HG03432 (cell line): ENCODE measurements around the gene CARD8.
A peak's percentile ranks its signal among the peaks of the same experiment; 100 is the strongest.
"Not testable (repeated sequence)": the region's sequence is repeated elsewhere in the genome, so short reads cannot be mapped to it uniquely, and the experiment has no call there.

Experiments used
- ATAC-seq: cut with Tn5 transposase; IDR thresholded peaks from one replicate; pipeline ENCODE4 v1.9.1; 2021; ENCODE audit warnings: mild to moderate bottlenecking, moderate library complexity; ENCODE audit not compliant: unreplicated experiment

The CARD8 gene

DNA sequence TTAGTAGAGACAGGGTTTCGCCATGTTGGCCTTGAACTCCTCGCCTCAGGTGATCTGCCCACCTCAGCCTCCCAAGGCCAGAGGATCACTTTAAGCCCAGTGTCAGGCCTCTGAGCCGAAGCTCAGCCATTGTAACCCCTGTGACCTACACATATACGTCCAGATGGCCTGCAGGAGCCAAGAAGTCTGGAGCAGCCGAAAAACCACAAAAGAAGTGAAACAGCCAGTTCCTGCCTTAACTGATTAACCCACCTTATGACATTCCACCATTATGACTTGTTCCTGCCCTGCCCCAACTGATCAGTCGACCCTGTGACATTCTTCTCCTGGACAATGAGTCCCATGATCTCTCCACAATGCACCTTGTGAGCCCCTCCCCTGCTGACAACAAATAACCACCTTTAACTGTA is 13.9 kb upstream of the CARD8 start:
- ATAC-seq = not testable (repeated sequence)

DNA sequence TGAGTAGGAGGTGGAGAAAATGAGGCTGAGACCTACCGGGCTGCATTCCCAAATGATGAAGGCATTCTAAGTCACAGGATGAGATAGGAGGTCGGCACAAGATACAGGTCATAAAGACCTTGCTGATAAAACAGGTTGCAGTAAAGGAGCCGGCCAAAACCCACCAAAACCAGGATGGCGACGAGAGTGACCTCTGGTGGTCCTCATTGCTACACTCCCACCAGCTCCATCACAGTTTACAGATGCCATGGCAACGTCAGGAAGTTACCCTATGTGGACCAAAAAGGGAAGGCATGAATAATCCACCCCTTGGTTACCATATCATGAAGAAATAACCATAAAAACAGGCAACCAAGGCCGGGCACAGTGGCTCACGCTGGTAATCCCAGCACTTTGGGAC is 9.6 kb upstream of the CARD8 start:
- ATAC-seq = not testable (repeated sequence)

DNA sequence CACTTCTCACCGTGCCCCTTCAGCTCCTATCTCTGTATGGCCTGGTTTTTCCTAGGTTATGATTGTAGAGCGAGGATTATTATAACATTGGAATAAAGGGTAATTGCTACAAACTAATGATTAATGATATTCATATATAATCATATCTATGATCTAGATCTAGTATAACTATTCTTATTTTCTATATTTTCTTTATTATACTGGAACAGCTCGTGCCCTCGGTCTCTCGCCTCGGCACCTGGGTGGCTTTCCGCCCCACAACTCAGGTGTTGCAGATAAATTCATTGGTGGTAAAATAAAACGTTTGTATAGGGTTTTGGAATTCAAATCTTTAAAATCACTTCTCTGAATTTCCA is 4.6 kb upstream of the CARD8 start:
- ATAC-seq = not testable (repeated sequence)

DNA sequence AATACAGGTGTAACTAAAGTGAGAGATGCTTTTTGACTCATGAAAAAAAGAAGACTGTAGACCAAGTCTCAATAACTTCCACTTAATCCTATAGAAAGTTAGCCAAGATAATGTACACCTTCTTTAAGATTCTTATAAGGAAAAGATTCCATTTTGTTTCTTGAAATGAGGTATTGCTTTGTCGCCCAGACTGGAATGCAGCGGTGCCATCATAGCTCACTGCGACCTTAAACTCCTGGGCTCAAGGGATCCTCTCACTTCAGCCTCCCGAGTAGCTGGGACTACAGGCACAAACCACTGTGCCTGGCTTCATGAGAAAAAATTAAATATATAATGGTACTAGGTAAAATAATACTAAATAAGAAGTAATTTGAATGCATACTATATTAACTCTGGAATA is 3.3 kb upstream of the CARD8 start:
- not testable (repeated sequence) for ATAC-seq

DNA sequence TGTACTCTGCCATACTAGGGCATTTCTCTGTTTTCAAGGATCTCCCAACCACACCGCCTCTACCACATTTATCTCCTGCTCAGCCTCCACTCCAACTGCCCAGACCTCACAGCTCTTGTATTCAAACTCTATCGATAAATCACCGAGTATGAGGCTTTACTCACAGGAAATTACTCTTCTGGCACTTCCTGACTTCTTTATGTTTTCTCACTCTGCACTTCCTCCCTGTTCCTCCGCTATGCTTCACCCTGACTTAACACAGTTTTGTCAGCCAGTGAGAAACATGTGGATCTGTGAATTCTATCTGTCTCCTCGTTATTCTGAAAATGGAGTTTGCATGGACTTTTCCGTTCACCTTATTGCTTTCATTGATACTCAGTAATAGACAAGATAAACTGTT is 2.6 kb upstream of the CARD8 start:
- ATAC-seq = no peak

DNA sequence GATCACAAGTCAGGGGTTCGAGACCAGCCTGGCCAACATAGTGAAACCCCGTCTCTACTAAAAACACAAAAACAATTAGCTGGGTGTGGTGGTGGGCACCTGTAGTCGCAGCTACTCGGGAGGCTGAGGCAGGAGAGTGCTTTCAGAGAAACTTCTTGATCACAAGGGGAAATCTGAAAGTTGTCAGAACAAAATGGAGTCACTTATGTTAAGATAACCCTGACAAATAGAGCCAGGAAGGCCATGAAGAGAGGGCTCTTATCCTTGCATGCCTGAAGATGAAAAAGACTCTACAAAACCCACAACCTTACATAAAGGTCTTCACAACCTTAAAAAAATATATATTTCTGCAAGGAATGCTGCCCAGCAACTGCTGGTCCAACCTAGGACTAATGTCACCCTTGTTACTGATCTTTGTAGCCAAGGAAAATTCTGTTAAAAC is 1.2 kb downstream of the CARD8 start:
- no peak for ATAC-seq

DNA sequence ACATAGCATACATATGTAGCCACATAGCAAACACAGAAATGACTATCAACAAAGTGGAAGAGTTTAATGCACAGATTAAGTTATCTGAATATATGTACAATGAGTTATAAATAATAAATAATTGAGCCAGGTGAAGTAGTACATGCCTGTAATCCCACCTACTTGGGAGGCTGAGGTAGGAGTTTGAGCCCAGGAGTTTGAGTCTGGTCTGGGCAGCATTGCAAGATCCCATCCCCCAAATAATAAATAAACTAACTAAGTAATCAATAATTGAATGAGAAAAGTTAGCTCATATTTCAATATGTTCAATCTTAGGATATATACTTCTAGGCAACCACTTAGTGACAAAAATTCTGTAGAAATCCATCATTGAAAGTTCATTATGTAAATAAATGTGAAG is 1.7 kb downstream of the CARD8 start:
- no peak for ATAC-seq

DNA sequence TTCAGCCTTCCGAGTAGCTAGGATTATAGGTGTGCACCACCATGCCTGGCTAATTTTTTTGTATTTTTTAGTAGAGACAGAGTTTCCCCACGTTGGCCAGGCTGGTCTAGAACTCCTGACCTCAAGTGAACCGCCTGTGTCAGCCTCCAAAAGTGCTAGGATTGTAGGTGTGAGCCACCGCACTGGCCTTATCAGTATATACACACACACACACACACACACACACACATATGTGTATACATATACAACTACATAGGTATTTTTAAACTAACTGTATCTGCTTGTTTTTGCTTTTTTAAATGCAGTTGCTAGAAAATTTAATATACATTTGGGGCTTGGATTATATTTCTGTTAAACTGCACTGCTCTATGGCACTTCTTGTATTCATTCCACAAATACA is 3.1 kb downstream of the CARD8 start:
- ATAC-seq = no peak

DNA sequence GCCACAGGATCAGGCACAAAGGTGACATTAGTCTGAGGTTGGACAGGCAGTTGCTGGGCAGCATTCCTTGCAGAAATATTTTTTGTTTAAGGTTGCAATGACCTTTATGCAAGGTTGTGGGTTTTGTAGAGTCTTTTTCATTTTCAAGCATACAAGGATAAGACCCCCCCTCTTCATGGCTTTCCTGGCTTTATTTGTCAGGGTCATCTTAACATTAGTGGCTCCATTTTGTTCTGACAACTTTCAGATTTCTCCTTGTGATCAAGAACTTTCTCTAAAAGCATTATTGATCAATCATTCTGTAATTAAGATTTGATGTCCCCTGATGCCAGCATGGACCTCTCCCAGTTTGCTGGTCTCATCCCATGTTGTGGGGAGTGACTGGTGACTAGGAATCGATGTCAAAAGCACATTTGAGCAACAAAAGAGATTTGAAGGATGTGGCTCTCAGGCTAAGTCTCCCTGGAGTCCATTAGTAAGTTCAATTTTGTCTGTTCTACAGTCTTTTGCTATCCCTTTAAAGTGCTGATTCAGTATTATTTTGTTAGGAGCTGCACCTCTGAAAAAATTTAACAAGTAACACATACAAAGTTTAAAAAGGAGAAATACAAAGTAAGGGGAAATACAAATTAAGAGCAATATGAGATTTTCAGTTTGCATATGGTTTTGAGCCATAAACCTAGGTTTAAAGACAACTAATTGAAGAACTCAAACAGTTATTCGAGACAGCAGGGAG is 5.3 kb downstream of the CARD8 start:
- ATAC-seq = no peak

DNA sequence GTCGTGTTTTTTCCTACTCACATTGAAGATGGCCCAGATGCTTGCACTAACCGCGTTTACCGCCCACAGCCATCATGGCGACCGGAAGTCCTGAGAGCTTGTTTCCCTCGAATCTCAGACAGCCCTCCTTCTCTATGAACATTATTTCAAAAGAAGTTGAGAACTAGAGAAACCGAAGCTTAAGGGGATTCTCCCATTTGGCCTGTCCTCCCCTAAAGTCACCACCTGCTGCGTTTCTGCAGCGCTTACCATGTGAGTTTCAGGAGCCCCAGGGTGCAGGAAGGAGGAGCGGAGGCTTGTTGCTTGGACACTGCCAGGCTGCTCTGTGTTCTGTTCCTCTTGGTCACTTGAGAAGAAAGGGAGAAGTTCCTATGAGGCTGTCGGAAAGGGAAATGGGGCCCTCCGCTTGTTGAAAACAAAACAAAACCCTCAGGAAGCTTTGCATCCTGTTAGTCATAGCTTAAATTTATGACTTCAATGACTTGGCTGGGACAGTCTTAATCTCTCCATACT is 6.2 kb downstream of the CARD8 start:
- ATAC-seq = peak; percentile 60

DNA sequence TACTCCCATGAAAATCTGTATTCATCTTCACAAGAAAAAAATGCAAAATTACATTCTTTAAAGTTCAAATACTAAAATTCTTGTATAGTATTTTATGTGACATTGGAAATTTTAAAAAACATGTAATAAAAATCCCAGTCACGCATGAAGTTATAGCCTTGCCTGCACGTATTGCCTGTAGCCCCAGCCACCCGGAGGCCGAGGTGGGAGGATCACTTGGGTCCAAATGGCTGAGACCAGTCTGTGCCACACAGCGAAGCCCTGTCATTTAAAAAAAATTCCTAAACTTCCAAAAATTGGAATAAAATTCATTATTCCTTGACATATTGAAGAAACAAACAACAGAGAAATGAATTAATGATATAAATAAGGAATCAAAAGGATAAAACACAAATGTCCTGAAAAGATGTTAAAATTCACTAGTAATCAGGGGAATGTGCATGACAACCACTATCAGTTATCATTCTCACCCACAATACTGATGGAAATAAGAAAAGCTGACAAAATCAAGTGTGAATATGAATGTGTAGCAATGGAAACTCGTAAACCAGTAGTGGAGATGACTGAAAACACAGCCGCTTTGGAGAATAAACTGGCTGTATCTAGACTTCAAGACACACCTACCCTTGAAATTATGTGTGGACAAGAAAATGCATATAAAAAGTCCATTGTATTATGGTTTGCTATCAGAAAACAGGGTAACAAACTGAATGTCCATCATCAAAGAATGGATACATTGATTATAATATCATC is 7.5 kb downstream of the CARD8 start:
- no peak for ATAC-seq

DNA sequence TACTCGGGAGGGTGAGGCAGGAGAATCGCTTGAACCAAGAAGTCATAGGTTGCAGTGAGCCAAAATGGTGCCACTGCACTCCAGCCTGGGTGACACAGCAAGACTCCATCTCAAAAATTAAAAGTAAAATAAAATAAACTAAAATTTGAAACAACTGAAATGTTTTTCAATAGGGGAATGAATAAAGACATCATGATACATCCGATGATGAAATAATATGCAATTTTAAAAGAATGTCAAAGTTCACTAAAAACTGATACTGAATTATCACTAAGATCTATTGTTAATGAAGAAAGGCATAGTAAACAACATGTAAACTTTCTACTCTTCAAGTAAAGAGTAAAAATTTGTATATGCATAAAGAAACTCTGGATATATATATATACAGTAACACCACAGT is 8.5 kb downstream of the CARD8 start:
- ATAC-seq = no peak

DNA sequence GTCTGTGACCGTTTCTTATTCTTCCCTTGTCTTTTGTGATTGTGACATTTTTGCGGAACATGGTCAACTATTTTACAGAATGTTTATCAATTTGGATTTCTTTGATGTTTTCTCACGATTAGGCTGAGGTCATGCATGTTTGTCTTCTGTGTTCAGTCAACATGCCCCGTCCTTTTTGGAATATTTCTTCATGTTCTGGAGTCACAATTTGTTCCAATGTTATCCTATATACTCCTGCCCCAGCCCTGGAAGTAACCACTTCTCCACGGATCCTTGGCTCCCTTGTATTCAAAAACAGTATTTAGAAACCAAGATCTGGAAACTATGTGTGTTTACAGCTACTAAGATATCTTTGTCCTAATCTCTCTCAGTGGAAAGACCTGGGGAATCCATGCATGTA is 9.6 kb downstream of the CARD8 start:
- ATAC-seq = no peak

DNA sequence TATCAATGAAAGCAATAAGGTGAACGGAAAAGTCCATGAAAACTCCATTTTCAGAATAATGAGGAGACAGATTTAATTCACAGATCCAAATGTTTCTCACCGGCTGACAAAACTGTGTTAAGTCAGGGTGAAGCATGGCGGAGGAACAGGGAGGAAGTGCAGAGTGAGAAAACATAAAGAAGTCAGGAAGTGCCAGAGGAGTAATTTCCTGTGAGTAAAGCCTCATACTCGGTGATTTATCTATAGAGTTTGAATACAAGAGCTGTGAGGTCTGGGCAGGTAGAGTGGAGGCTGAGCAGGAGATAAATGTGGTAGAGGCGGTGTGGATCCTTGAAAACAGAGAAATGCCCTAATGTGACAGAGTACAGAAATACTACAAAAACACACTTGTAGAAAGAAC is 11.4 kb downstream of the CARD8 start:
- ATAC-seq = no peak

DNA sequence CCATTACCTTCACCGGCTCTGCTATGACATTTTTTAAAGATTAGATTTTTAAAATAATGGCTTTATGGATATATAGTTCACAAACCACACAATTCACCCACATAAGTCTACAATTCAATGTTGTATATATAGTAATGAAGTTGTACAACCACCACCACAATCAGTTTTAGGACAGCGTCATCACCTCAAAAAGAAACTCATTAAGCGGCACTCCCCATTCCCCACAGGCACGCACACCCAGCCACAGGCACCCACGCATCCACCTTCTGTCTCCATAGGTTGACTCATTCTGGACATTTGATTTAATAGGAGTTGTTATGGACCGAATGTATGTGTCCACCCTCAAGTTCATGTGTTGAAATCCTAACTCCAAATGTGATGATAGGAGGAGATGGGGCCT is 13.9 kb downstream of the CARD8 start:
- not testable (repeated sequence) for ATAC-seq

DNA sequence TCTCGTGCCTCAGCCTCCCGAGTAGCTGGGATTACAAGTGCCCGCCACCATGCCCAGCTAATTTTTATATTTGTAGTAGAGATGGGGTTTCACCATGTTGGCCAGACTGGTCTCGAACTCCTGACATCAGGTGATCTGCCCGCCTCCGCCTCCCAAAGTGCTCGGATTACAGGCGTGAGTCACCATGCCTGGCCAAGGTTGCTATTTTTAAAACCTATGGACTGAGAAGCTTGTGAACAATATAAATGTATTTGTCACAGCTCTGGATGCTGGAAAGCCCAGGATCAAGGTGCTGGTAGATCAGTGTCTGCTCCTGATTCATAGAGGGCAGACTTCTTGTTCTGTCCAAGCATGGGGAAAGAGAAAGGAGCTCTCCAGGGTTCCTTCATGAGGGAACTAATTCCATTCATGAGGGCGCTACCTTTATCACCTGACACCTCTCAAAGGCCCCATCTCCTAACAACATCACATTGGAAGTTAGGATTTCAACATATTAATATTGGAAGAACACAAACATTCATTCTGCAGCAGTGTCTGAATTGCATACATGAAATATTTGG is 16.1 kb downstream of the CARD8 start:
- no peak for ATAC-seq

DNA sequence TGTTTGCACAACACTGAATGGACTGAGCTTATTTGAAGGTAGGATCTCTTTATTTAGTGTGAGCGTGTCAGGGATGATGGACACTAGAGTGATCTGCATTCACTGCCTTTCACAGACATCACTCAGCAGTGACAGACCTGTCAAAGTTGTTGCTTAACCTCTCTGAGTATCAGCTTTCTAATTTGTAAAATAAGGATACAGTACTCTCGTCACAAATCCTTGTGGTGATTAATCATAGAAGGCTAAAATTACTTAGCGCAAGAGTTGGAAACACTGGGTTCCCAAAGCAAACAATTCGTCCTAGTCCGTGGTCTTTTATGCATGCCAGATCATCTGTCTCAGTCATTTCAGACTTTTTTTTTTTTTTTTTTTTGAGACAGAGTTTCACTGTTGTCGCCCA is 16.6 kb downstream of the CARD8 start:
- ATAC-seq = no peak

DNA sequence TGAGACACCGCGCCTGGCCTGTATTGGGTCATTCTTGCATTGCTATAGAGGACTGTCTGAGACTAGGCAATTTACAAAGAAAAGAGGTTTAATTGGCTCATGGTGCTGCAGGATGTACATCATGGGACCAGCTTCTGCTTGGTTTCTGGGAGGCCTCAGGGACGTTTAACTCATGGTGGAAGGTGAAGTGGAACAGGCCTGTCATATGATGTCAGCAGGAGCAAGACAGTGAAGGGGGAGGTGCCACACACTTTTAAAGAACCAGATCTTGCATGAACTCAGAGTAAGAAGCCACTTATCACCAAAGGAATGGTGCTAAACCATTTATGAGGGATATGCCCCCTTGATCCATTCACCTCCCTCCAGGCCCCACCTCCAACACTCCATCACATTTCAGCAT is 18.7 kb downstream of the CARD8 start:
- no peak for ATAC-seq

DNA sequence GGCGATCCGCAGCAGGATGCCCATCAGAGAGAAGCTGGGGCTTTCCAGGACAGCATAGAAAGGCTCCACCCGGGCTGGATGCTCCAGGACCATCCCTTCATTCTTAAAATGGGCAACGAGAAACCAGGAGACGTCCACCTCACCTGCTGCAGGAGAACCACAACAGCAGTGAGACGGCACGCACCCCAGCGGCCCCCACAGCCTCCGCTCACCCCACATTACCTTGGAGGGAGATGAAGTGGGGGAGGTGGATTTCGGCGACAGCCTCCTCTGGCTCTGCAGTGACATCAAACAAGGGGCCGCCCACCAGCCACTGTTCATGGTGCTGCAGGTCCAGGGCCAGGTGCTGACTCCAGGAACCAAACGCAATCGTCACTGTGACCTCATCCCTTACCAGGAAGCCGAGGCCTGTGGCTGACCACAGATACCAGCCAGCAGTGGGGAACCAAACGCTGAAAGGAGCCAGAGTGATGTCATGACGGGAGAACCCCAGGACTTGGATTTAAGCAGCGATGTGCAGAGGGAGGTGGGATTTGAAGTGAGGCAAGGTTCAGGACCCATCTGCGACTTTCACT is 25.1 kb downstream of the CARD8 start:
- no peak for ATAC-seq

DNA sequence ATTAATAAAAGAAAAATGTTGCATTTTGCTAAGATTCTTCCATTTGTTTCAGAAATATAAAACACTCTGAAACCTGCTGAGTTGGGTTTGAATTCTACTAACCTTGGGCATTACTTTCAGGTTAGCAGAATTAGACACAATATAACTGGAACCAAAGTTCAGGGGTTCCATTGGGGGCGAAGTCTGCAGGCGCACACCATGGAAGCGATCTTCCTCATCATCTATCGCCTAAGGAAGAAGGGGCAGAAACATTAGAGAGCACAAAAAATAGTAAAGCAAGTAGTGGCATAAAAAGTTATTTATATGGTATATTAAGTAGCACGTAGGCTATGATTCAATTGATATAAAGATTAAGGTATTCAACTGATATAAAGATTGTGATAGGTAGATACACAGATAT is 34.1 kb downstream of the CARD8 start:
- no peak for ATAC-seq

DNA sequence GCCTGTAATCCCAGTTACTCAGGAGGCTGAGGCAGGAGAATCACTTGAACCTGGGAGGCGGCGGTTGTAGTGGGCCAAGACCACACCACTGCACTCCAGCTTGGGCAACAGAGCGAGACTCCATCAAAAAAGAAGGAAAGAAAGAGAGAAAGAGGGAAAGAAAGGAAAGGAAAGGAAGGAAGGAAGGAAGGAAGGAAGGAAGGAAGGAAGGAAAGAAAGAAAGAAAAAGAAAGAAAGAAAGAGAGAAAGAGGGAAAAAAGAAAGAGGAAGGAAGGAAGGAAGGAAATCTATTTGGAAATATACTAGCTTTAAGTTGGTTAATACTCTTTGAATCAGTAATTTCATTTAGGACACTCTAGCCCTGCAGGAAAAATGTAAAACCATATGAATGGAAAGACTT is 34.9 kb downstream of the CARD8 start:
- ATAC-seq = not testable (repeated sequence)

DNA sequence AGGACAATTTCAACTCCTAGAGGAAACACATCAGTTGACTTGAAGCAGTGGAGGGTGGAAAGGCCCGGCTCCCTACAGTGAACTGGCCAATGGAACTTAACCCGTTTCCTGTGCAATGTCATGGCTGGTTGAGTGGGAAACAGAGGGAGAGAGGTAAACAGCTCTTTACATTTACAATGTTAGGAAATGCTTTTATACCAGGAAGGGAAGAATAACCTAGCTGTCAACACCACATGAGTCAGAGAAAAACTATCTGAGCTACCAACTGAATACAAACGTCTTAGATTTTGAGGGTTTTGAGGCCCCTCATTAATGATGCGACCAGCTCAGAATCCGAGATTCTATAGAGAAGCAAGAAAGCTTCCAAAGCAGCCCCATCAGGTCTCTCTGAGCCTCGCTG is 36.7 kb downstream of the CARD8 start:
- ATAC-seq = no peak
